ENCODE data around the gene PITPNM3. TPM values are rescaled to one million over a fixed set of nuclear protein-coding genes. Genes with fewer than 3 reads are reported as not detected.

PITPNM3 gene
- total and polyA plus RNA-seq, 2 of the 13 experiments (the other 11 are each of a cell fraction or from before 2014, with no cell fraction given): 0.13 to 0.29 TPM

- peak; percentile 63; the same call in 1 of the 2 replicates for TF ChIP-seq ZNF441 (CRISPR knock-in tag; IDR thresholded peaks at IDR 0.05; ENCODE audit: borderline replicate concordance)
- TF ChIP-seq ZSCAN21 (CRISPR knock-in tag; IDR thresholded peaks at IDR 0.05; ENCODE audit: borderline replicate concordance): peak; percentile 76; the same call in 1 of the 2 replicates
- no peak for TF ChIP-seq E2F2 (CRISPR knock-in tag; IDR thresholded peaks at IDR 0.05; ENCODE audit: borderline replicate concordance)
- peak; percentile 74; the same call in 1 of the 2 replicates for TF ChIP-seq HOXA5 (CRISPR knock-in tag; IDR thresholded peaks at IDR 0.05)
- peak; percentile 52 for TF ChIP-seq NR2C2 (CRISPR knock-in tag; IDR thresholded peaks at IDR 0.05; ENCODE audit: borderline replicate concordance)
- no peak for TF ChIP-seq XBP1 (CRISPR knock-in tag; IDR thresholded peaks at IDR 0.05)
- 0 out of 2 replicates have a peak, but pooled peaks have one; percentile 79 for TF ChIP-seq ZNF879 (CRISPR knock-in tag; IDR thresholded peaks at IDR 0.05)
- TF ChIP-seq ZEB1 (IDR thresholded peaks at IDR 0.05; ENCODE audit: insufficient replicate concordance, low read depth): no peak
- TF ChIP-seq ZNF484 (CRISPR knock-in tag; IDR thresholded peaks at IDR 0.05; ENCODE audit: borderline replicate concordance, low read depth): peak; percentile 29; the same call in 1 of the 2 replicates
- no peak for TF ChIP-seq HOXD1 (CRISPR knock-in tag; IDR thresholded peaks at IDR 0.05)
- no peak for TF ChIP-seq ZNF264 (CRISPR knock-in tag; IDR thresholded peaks at IDR 0.05)
- TF ChIP-seq SRSF1 (optimal IDR thresholded peaks at IDR 0.05; ENCODE audit: low read depth, low read length): peak; percentile 34
- TF ChIP-seq MNT (IDR thresholded peaks at IDR 0.05): peak; percentile 60
- TF ChIP-seq CBFB (CRISPR knock-in tag; IDR thresholded peaks at IDR 0.05): peak; percentile 27; the same call in 1 of the 2 replicates
- TF ChIP-seq ZNF720 (CRISPR knock-in tag; IDR thresholded peaks at IDR 0.05): no peak
- no peak for TF ChIP-seq ZNF362 (CRISPR knock-in tag; IDR thresholded peaks at IDR 0.05; ENCODE audit: borderline replicate concordance)
- no peak for TF ChIP-seq IRF1 (CRISPR knock-in tag; IDR thresholded peaks at IDR 0.05; ENCODE audit: low read depth)
- TF ChIP-seq ZNF775 (CRISPR knock-in tag; IDR thresholded peaks at IDR 0.05; ENCODE audit: borderline replicate concordance): no peak
- TF ChIP-seq PAXIP1 (CRISPR knock-in tag; conservative IDR thresholded peaks at IDR 0.05): peak; percentile 60; the same call in 1 of the 2 replicates
- peak; percentile 59 to 63 for TF ChIP-seq POLR2A (IDR thresholded peaks at IDR 0.05; ENCODE audit: insufficient read depth in 1 of 2, low read depth in 2 of 2, low read length in 2 of 2)
- no peak for TF ChIP-seq ZNF75D (CRISPR knock-in tag; IDR thresholded peaks at IDR 0.05; ENCODE audit: borderline replicate concordance)
These were observed 112.4 kb downstream of the PITPNM3 start, which contains the start of gene PIMREG (continued) for GRCh38 chr17:6443692-6444570.

Data from HepG2 (cell line).